Esophagus squamous epithelium (tissue), 5 donors: ENCODE results near the gene MYH10. TPM values are rescaled to one million over a fixed set of nuclear protein-coding genes. Genes with fewer than 3 reads are reported as not detected.
A peak's percentile ranks its signal among the peaks of the same experiment; 100 is the strongest.

Experiments
- DNase-seq: peaks from one replicate; lab custom pipeline; 2025; lab: John Stamatoyannopoulos, UW
- H3K27ac ChIP-seq, 4 donors: fragments of 200-600 bp; sonication (generic); one replicate each; pipeline ENCODE4 v1.5.1; 2016 to 2019; ENCODE audit warnings: mild to moderate bottlenecking in 1 of 4
- H3K27me3 ChIP-seq, 4 donors: fragments of 200-600 bp; sonication (generic); 1 replicate in 3 of 4; 2 replicates in 1 of 4; pipeline versions ENCODE4 v1.5.1 to v1.6.0; 2017 to 2021; ENCODE audit warnings: antibody characterized with exemption in 1 of 4
- H3K36me3 ChIP-seq, 3 donors: fragments of 200-600 bp; sonication (generic); one replicate each; pipeline ENCODE4 v1.5.1; 2016 to 2019
- H3K4me1 ChIP-seq, 3 donors: fragments of 200-600 bp; sonication (generic); one replicate each; pipeline ENCODE4 v1.5.1; 2017 to 2019
- H3K4me3 ChIP-seq, 4 donors: fragments of 200-600 bp; sonication (generic); 1 replicate in 3 of 4; 2 replicates in 1 of 4; pipeline ENCODE4 v1.5.1; 2016 to 2019; ENCODE audit warnings: mild to moderate bottlenecking in 2 of 4, moderate library complexity in 1 of 4
- H3K9me3 ChIP-seq, 3 donors: fragments of 200-600 bp; sonication (generic); one replicate each; pipeline ENCODE4 v1.5.1; 2016 to 2019
- CTCF ChIP-seq, 6 experiments: fragments of 450-650 bp in 4 of 6; fragments of 200-600 bp in 2 of 6; sonication (generic) in 2 of 6; IDR thresholded peaks; one replicate each; pipeline ENCODE4 v1.5.1; 2016 to 2019; ENCODE audit warnings: antibody characterized with exemption in 6 of 6, mild to moderate bottlenecking in 4 of 6, moderate library complexity in 4 of 6
- POLR2A ChIP-seq, 4 donors: fragments of 450-650 bp; IDR thresholded peaks; one replicate each; pipeline ENCODE4 v1.6.1; 2017; ENCODE audit warnings: antibody characterized with exemption in 4 of 4, mild to moderate bottlenecking in 4 of 4, moderate library complexity in 3 of 4
- WGBS, 2 donors: methylation state at CpG; one replicate each; pipeline ENCODE4 v1.1.5; 2018; 5-methylcytosine and 5-hydroxymethylcytosine counted together
- intact Hi-C: fragments of 100-400 bp; cut with DNase I; formaldehyde crosslinking; loops from one replicate; pipeline ENCODE4 v1.15.0; 2022
- total RNA-seq, 4 donors: library from RNA; depleted of rRNA; stranded (reverse); fragments of >200 nt; gene quantifications; one replicate each; pipeline ENCODE4 v1.1.0, GENCODE V29; 2016
- donor health status: DM: yes; HTN: yes; CAD: no.

MYH10 gene
- total RNA-seq, 4 donors from 2014 or later, result 5.8 to 25.6 (median 14.7) TPM

DNA sequence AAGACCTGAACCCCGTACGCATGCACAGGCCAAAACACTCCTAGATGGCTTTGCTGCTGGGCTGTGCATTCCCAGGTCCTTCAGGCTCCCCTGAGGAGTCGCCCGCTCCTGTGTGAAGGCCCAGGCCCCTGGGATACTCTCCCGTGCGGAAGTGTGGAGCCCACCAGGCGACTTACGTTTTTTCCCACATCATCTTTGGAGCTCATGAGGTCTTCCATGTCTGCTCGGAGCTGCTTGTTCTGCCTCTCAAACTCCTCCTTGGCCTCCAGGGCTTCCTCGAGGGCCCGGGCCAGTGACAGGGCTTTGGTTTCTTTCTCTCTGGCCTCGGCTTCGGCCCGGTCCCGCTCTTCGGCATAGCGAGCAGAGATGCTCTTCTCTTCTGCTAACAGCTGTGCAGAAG lies 138.4 kb downstream of the MYH10 start:
- H3K36me3 ChIP-seq, result peaks cover 0 to 78% (median 6%) of the 10 kb centered on the region in 3 donors

DNA sequence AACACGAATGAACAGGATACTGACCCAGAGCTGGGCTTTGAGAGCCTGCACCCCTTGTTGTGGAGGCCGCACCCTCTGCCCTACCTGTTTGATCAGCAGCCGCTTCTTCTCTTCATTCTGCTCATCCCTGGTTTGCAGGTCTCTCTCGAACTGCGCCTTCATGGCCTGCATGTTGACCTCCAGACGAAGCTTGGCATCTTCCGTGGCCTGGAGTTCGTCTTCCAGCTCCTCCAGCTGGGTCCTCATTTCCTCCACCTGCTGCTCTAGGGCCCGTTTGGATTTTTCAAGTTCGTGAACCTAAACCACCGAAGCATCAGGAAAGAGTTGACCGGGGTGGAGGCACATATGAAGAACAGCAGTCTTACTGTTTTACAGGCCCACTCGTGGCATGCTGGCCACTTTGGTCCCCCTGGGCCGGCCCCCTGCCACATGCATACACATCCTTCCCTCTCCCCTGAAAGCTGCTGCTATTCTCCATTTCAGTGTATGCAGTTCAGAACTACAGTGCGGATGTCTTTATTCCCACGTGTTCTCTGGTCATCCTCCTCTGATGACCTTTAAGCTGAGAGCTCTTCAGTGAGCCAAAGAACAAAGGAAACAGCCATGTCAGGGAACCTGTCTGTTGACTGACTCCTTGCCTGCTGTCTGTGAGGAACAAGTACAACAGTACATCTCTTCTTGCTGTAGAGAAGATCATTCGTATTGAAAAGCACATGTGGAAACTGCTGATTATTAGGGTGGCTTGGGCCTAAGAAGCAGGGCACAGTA lies 140.1 kb downstream of the MYH10 start:
- Histone ChIP-seq H3K27me3 (no peaks in the 10 kb centered on the region), H3K36me3 (peaks cover 0 to 81% (median 6%) of the 10 kb centered on the region in 3 donors), H3K27ac (no peak overlapping the region), H3K4me1 (no peaks in the 10 kb centered on the region), H3K4me3 (no peak overlapping the region), H3K9me3 (no peaks in the 10 kb centered on the region)
- DNase-seq, result no peak
- intact Hi-C loops, result no loop called here
- 83 to 85% methylated on average over 16 to 17 of the region's 17 CpGs for WGBS, 2 donors
- TF ChIP-seq CTCF (IDR thresholded peaks at IDR 0.05) (no peak), POLR2A (IDR thresholded peaks at IDR 0.05) (no peak)

More for the DNA sequence above, 138.4 kb downstream of the MYH10 start:
- no peaks in the 10 kb centered on the region for H3K27me3 ChIP-seq
- H3K4me1 ChIP-seq, result no peaks in the 10 kb centered on the region
- H3K9me3 ChIP-seq, result no peaks in the 10 kb centered on the region
- 95 to 97% methylated on average over 8 to 17 of the region's 17 CpGs for WGBS, 2 donors
- TF ChIP-seq POLR2A (IDR thresholded peaks at IDR 0.05) (no peak), CTCF (IDR thresholded peaks at IDR 0.05) (no peak)
- no peak for DNase-seq
- intact Hi-C loops, result no loop called here
- no peak overlapping the region for H3K4me3 ChIP-seq
- no peak overlapping the region for H3K27ac ChIP-seq

DNA sequence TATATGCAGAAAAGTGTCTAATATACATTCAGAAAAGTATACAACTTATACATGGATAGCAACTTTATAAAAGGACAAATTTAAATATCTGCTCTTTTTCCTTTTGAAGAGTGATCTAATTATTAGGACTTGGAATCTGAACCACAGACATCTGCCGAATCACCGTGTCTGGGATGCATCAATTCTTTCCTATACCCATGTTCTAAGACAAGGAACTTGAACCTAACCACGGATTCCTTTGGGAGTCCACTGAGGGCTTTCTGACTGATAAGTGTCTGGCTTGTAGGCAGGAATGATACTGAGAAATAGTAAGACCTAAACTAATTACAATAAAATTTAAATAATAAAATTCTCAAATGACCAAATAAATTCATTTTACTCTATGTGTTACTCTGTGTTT lies 140.7 kb downstream of the MYH10 start:
- Histone ChIP-seq H3K4me1 (no peaks in the 10 kb centered on the region), H3K36me3 (peaks cover 0 to 84% (median 6%) of the 10 kb centered on the region in 3 donors), H3K27me3 (no peaks in the 10 kb centered on the region), H3K4me3 (no peak overlapping the region), H3K9me3 (peaks cover 0 to 1% (median 0%) of the 10 kb centered on the region in 3 donors), H3K27ac (no peak overlapping the region)
- no peak for DNase-seq
- intact Hi-C loops, result no loop called here
- TF ChIP-seq CTCF (IDR thresholded peaks at IDR 0.05), result no peak
- TF ChIP-seq POLR2A (IDR thresholded peaks at IDR 0.05), result no peak
- WGBS, 2 donors, result 63 to 86% methylated on average over 3 of the region's 3 CpGs

DNA sequence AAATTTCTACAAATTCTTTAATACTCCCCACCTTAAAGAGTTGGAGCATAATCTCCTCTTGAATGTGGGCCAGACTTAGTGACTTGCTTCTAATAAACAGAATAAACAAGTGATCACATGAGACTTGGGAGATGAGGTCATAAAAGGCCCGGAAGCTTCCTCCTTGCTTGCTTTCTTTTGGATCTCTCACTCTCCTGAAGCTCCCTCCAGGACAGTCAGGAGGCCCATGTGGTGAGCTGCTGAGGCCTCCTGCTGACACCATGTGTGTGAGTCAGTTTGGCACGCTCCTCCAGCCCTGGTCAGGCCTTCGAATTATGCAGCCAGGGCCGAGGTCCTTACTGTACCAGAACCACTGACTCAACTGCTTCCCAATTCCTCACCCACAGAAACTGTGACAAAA lies 141.6 kb downstream of the MYH10 start:
- no peak for DNase-seq
- H3K4me1 ChIP-seq, result no peaks in the 10 kb centered on the region
- peaks cover 0 to 10% (median 8%) of the 10 kb centered on the region in 3 donors for H3K9me3 ChIP-seq
- no peak overlapping the region for H3K4me3 ChIP-seq
- TF ChIP-seq CTCF (IDR thresholded peaks at IDR 0.05) (no peak), POLR2A (IDR thresholded peaks at IDR 0.05) (no peak)
- 49 to 50% methylated on average over 1 to 4 of the region's 4 CpGs for WGBS, 2 donors
- no peaks in the 10 kb centered on the region for H3K27me3 ChIP-seq
- H3K27ac ChIP-seq, result peak overlapping the region in 1 of 4 donors; percentile 58
- intact Hi-C loops, result no loop called here
- peaks cover 0 to 88% (median 6%) of the 10 kb centered on the region in 3 donors for H3K36me3 ChIP-seq

GRCh38 chr17:8488491-8488890 lies 142.0 kb downstream of the MYH10 start:
- H3K36me3 ChIP-seq, result peaks cover 0 to 88% (median 6%) of the 10 kb centered on the region in 3 donors

More at GRCh38 chr17:8488491-8488890, 142.0 kb downstream of the MYH10 start:
- Histone ChIP-seq H3K27me3 (no peaks in the 10 kb centered on the region), H3K4me3 (no peak overlapping the region), H3K9me3 (peaks cover 0 to 10% (median 8%) of the 10 kb centered on the region in 3 donors), H3K4me1 (no peaks in the 10 kb centered on the region), H3K27ac (peak overlapping the region in 1 of 4 donors; percentile 58)
- intact Hi-C loops, result no loop called here
- TF ChIP-seq CTCF (IDR thresholded peaks at IDR 0.05), result no peak
- TF ChIP-seq POLR2A (IDR thresholded peaks at IDR 0.05), result no peak
- WGBS, 2 donors, result 94 to 96% methylated on average over 4 to 6 of the region's 6 CpGs
- DNase-seq, result no peak
